GM12878 (cell line): Measurements from ENCODE around the gene ZBED1. TPM values are rescaled to one million over a fixed set of nuclear protein-coding genes. Genes with fewer than 3 reads are reported as not detected.

Experiments used
- ATAC-seq: fragments of 200-7000 bp; cut with Tn5 transposase; 3 replicates; pipeline ENCODE4 v1.9.1; 2020; ENCODE audit warnings: mild to moderate bottlenecking, moderate library complexity
- BruUV-seq: library from RNA; stranded (reverse); fragments of 400-500 nt; replicated peaks from 2 replicates; lab custom pipeline; 2021; lab: Mats Ljungman, UMichigan
- CTCF ChIA-PET: fragments of 300-600 bp; sonication (Branson Sonifier 250); formaldehyde crosslinking; extraction: SDS; loops from one replicate; lab custom pipeline; 2021; ENCODE audit warnings: inconsistent platforms; lab: Yijun Ruan, JAX
- POLR2A ChIA-PET: fragments of 350-600 bp; formaldehyde crosslinking; extraction: SDS; loops from one replicate; lab custom pipeline; 2021; ENCODE audit warnings: inconsistent platforms; lab: Charles Lee
- RAD21 ChIA-PET: fragments of 300-600 bp; sonication (Branson Sonifier 250); formaldehyde crosslinking; loops from one replicate; lab custom pipeline; 2023; ENCODE audit warnings: antibody characterized with exemption; ENCODE audit not compliant: unreplicated experiment; lab: Charles Lee
- SMC1A ChIA-PET: fragments of 300-600 bp; sonication (Branson Sonifier 250); formaldehyde crosslinking; loops from one replicate; lab custom pipeline; 2023; ENCODE audit not compliant: unreplicated experiment, uncharacterized antibody; lab: Charles Lee
- DNase-seq: peaks from one replicate; pipeline ENCODE4 v3.0.0-alpha.2; 2011; ENCODE audit warnings: low read depth, low spot score
- FAIRE-seq: peaks from 3 replicates; lab custom pipeline; 2011; peaks lifted over from hg19 to GRCh38; lab: Jason Lieb, UNC
- H2AFZ ChIP-seq: 2 replicates; pipeline ENCODE4 v1.6.0; 2011; ENCODE audit warnings: low read depth, low read length, control low read depth; ENCODE audit not compliant: control insufficient read depth
- H3K27ac ChIP-seq: 2 replicates; pipeline ENCODE4 v1.5.1; 2011; ENCODE audit warnings: control low read depth; ENCODE audit not compliant: control insufficient read depth, insufficient read depth
- H3K27me3 ChIP-seq, 2 experiments: replicated peaks in 1 of 2; 2 replicates each; pipeline versions ENCODE4 v1.6.0 to v1.6.1; 2011; ENCODE audit warnings: low read length in 1 of 2; ENCODE audit not compliant: control insufficient read depth in 2 of 2, insufficient read depth in 2 of 2
- H3K36me3 ChIP-seq, 2 experiments: 2 replicates each; pipeline ENCODE4 v1.5.1; 2011; ENCODE audit warnings: low read length in 1 of 2; ENCODE audit not compliant: control insufficient read depth in 2 of 2, insufficient read depth in 2 of 2
- H3K4me1 ChIP-seq: 2 replicates; pipeline ENCODE4 v1.6.1; 2011; ENCODE audit warnings: mild to moderate bottlenecking, low read length, moderate library complexity, mixed read lengths; ENCODE audit not compliant: control insufficient read depth, insufficient read depth
- H3K4me2 ChIP-seq: 2 replicates; pipeline ENCODE4 v1.6.0; 2011; ENCODE audit warnings: control low read depth; ENCODE audit not compliant: control insufficient read depth, insufficient read depth
- H3K4me3 ChIP-seq: fragments of 200-600 bp; sonication (generic); 2 replicates; pipeline ENCODE4 v1.5.1; 2016
- H3K79me2 ChIP-seq: 2 replicates; pipeline ENCODE4 v1.6.0; 2011; ENCODE audit warnings: low read length; ENCODE audit not compliant: control insufficient read depth, insufficient read depth
- H3K9ac ChIP-seq: 2 replicates; pipeline ENCODE4 v1.8.0; 2011; ENCODE audit warnings: low read length, control low read depth, mixed read lengths; ENCODE audit not compliant: control insufficient read depth, insufficient read depth
- H3K9me3 ChIP-seq: replicated peaks from 3 replicates; pipeline ENCODE4 v1.5.1; 2011; ENCODE audit warnings: mild to moderate bottlenecking, low read length; ENCODE audit not compliant: control insufficient read depth, insufficient read depth
- H4K20me1 ChIP-seq: 2 replicates; pipeline ENCODE4 v1.6.0; 2011; ENCODE audit not compliant: control insufficient read depth, insufficient read depth
- HSF1 ChIP-seq: fragments of 150-350 bp; IDR thresholded peaks from 2 replicates; pipeline ENCODE4 v1.6.1; 2014; ENCODE audit warnings: mild to moderate bottlenecking, low read depth, low read length
- POLR2AphosphoS5 ChIP-seq: IDR thresholded peaks from 2 replicates; pipeline ENCODE4 v1.6.1; 2011; ENCODE audit warnings: mild to moderate bottlenecking, low read length, inconsistent platforms
- SIN3A ChIP-seq: IDR thresholded peaks from 2 replicates; pipeline ENCODE4 v1.6.1; 2012; ENCODE audit warnings: low read depth, low read length, improper control_type of control experiment
- WGBS: methylation state at CpG from one replicate; pipeline ENCODE4 v1.1.6; 2016; ENCODE audit warnings: low lambda C conversion rate; ENCODE audit not compliant: insufficient replicate concordance, insufficient coverage; ENCODE audit errors: missing lambda C conversion rate; 5-methylcytosine and 5-hydroxymethylcytosine counted together
- in situ Hi-C: fragments of 300-500 bp; cut with MboI; formaldehyde crosslinking; loops from 9 replicates; pipeline ENCODE4 v1.14.3; 2018; ENCODE audit warnings: mixed read lengths
- intact Hi-C: fragments of 100-400 bp; cut with micrococcal nuclease; formaldehyde crosslinking; loops from one replicate; pipeline ENCODE4 v1.14.2; 2022; ENCODE audit not compliant: unreplicated experiment
- polyA plus RNA-seq, 11 experiments: library from polyadenylated mRNA; depleted of rRNA in 4 of 11; unstranded in 6 of 11; stranded (reverse) in 5 of 11; fragments of >200 nt; fragmentation: Nextera tagmentation in 4 of 11; fragmentation: Illumina TruSeq in 1 of 11; extraction: Ambion mirVana in 4 of 11; extraction: Trizol in 1 of 11; gene quantifications; 1 replicate in 1 of 11; 2 replicates in 10 of 11; pipeline versions ENCODE4 v1.2.1 to v1.2.3, GENCODE V29; 2011 to 2016; ENCODE audit warnings: inconsistent platforms in 2 of 11, missing spikeins in 2 of 11, low read depth in 1 of 11
- total RNA-seq, 4 experiments: library from RNA; depleted of rRNA in 3 of 4; stranded (reverse); fragments of >200 nt in 3 of 4; fragmentation: Illumina TruSeq in 1 of 4; extraction: Trizol in 1 of 4; gene quantifications; 2 replicates each; pipeline versions ENCODE4 v1.2.1 to v1.2.3, GENCODE V29; 2013 to 2021

The ZBED1 gene
- total and polyA plus RNA-seq, 10 of the 15 experiments (the other 5 are each of a cell fraction or from before 2014, with no cell fraction given), result 1.9 to 75.5 (median 40.5) TPM

- no peaks in the 10 kb centered on the region for H3K27me3 ChIP-seq
- 72% methylated on average over 8 of the region's 8 CpGs for WGBS
- POLR2A ChIA-PET, result no interaction called here
- no peak overlapping the region for H3K4me3 ChIP-seq
- no peaks in the 10 kb centered on the region for H3K79me2 ChIP-seq
- DNase-seq (no peak), ATAC-seq (no peak), FAIRE-seq (no peak)
- intact Hi-C loops, result no loop called here
- BruUV-seq, result no TSS peak
- no peak overlapping the region for H3K9ac ChIP-seq
- no peaks in the 10 kb centered on the region for H3K4me1 ChIP-seq
- in situ Hi-C loops, result no loop called here
- CTCF ChIA-PET, result no interaction called here
- RAD21 ChIA-PET, result no interaction called here
- H3K4me2 ChIP-seq, result no peak overlapping the region
- H2AFZ ChIP-seq, result no peak overlapping the region
- no peaks in the 10 kb centered on the region for H4K20me1 ChIP-seq
- no peaks in the 10 kb centered on the region; a peak in 1 of 4 replicates for H3K36me3 ChIP-seq
- no peaks in the 10 kb centered on the region; the same call in 2 of the 3 replicates for H3K9me3 ChIP-seq
- SMC1A ChIA-PET, result no interaction called here
- no peak overlapping the region for H3K27ac ChIP-seq
- TF ChIP-seq SIN3A, result no peak
- no peak for TF ChIP-seq HSF1
- TF ChIP-seq POLR2AphosphoS5, result no peak
These were observed 61.2 kb downstream of the ZBED1 start for GRCh38 chrX:2439613-2440012.

Other genes starting within 250 kb of the ZBED1 start
- 17.6 and 20.7 TPM in 2 replicates for gene DHRSX, start within 50 bp of the ZBED1 start, total RNA-seq (2014; rRNA removed)
- 9.0 and 11.3 TPM in 2 replicates for gene DHRSX, start within 50 bp of the ZBED1 start, total RNA-seq (2014; rRNA removed; fragmentation: Illumina TruSeq; extraction: Trizol)
- gene DHRSX, start within 50 bp of the ZBED1 start, total RNA-seq (2021), result 22.4 and 22.9 TPM in 2 replicates
- 20.8 and 22.0 TPM in 2 replicates for gene DHRSX, start within 50 bp of the ZBED1 start, polyA plus RNA-seq (2011; rRNA removed)
- gene DHRSX, start within 50 bp of the ZBED1 start, polyA plus RNA-seq (2014; fragmentation: Illumina TruSeq; extraction: Trizol), result 12.4 and 12.9 TPM in 2 replicates
- gene DHRSX, start within 50 bp of the ZBED1 start, polyA plus RNA-seq (2014; fragmentation: Nextera tagmentation; extraction: Ambion mirVana), result 1 to 10 TPM; 1.7 to 3.3 TPM
- gene DHRSX, start within 50 bp of the ZBED1 start, polyA plus RNA-seq (2014; rRNA removed), result 15.5 and 18.9 TPM in 2 replicates
- gene DHRSX, start within 50 bp of the ZBED1 start, polyA plus RNA-seq (2016; fragmentation: Nextera tagmentation; extraction: Ambion mirVana), result 10 to 100 TPM; 33.5 to 39.5 TPM
- gene CD99, start 190.3 kb upstream of the ZBED1 start, total RNA-seq (2014; rRNA removed), result 157 and 163 TPM in 2 replicates
- 128 and 134 TPM in 2 replicates for gene CD99, start 190.3 kb upstream of the ZBED1 start, total RNA-seq (2014; rRNA removed; fragmentation: Illumina TruSeq; extraction: Trizol)
- gene CD99, start 190.3 kb upstream of the ZBED1 start, total RNA-seq (2021), result 174 and 181 TPM in 2 replicates
- 31.4 and 43.4 TPM in 2 replicates for gene CD99, start 190.3 kb upstream of the ZBED1 start, polyA plus RNA-seq (2011; rRNA removed)
- 148 and 154 TPM in 2 replicates for gene CD99, start 190.3 kb upstream of the ZBED1 start, polyA plus RNA-seq (2014; fragmentation: Illumina TruSeq; extraction: Trizol)
- 10 to 100 TPM; 24.8 to 52.1 TPM for gene CD99, start 190.3 kb upstream of the ZBED1 start, polyA plus RNA-seq (2014; fragmentation: Nextera tagmentation; extraction: Ambion mirVana)
- 227 and 242 TPM in 2 replicates for gene CD99, start 190.3 kb upstream of the ZBED1 start, polyA plus RNA-seq (2014; rRNA removed)
- gene CD99, start 190.3 kb upstream of the ZBED1 start, polyA plus RNA-seq (2016; fragmentation: Nextera tagmentation; extraction: Ambion mirVana), result 100 to 1,000 TPM; 169 to 193 TPM